ENCODE results near the gene BIRC5. TPM values are rescaled to one million over a fixed set of nuclear protein-coding genes. Genes with fewer than 3 reads are reported as not detected.

BIRC5 gene
- total RNA-seq, 1 donor from 2014 or later, result 22.0 TPM

- TF ChIP-seq, protein P1, sequence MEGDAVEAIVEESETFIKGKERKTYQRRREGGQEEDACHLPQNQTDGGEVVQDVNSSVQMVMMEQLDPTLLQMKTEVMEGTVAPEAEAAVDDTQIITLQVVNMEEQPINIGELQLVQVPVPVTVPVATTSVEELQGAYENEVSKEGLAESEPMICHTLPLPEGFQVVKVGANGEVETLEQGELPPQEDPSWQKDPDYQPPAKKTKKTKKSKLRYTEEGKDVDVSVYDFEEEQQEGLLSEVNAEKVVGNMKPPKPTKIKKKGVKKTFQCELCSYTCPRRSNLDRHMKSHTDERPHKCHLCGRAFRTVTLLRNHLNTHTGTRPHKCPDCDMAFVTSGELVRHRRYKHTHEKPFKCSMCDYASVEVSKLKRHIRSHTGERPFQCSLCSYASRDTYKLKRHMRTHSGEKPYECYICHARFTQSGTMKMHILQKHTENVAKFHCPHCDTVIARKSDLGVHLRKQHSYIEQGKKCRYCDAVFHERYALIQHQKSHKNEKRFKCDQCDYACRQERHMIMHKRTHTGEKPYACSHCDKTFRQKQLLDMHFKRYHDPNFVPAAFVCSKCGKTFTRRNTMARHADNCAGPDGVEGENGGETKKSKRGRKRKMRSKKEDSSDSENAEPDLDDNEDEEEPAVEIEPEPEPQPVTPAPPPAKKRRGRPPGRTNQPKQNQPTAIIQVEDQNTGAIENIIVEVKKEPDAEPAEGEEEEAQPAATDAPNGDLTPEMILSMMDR (IDR thresholded peaks at IDR 0.05; ENCODE audit: unreplicated experiment), result no peak
- Mint-ChIP-seq H3K27ac (ENCODE audit: unreplicated experiment) (no peak overlapping the region), H3K9me3 (ENCODE audit: unreplicated experiment) (no peaks in the 10 kb centered on the region), H3K4me1 (ENCODE audit: unreplicated experiment) (peaks cover 35% of the 10 kb centered on the region), H3K4me3 (ENCODE audit: unreplicated experiment) (no peak overlapping the region), H3K36me3 (ENCODE audit: low read depth, unreplicated experiment) (peaks cover 12% of the 10 kb centered on the region), H3K27me3 (ENCODE audit: unreplicated experiment) (peaks cover 13% of the 10 kb centered on the region)
- no peak for DNase-seq (ENCODE audit: low spot score)
These were observed 36.1 kb downstream of the BIRC5 start for GRCh38 chr17:78249818-78250806.

GRCh38 chr17:78250891-78251772 lies 37.1 kb downstream of the BIRC5 start:
- peaks cover 43% of the 10 kb centered on the region for H3K4me1 Mint-ChIP-seq (ENCODE audit: unreplicated experiment)
- H3K27ac Mint-ChIP-seq (ENCODE audit: unreplicated experiment), result no peak overlapping the region
- TF ChIP-seq, protein P1 (IDR thresholded peaks at IDR 0.05; ENCODE audit: unreplicated experiment), result peak; percentile 98
- no peaks in the 10 kb centered on the region for H3K9me3 Mint-ChIP-seq (ENCODE audit: unreplicated experiment)
- H3K4me3 Mint-ChIP-seq (ENCODE audit: unreplicated experiment), result no peak overlapping the region
- H3K27me3 Mint-ChIP-seq (ENCODE audit: unreplicated experiment), result peaks cover 19% of the 10 kb centered on the region
- H3K36me3 Mint-ChIP-seq (ENCODE audit: low read depth, unreplicated experiment), result peaks cover 7% of the 10 kb centered on the region
- DNase-seq (ENCODE audit: low spot score), result peak; percentile 96

DNA sequence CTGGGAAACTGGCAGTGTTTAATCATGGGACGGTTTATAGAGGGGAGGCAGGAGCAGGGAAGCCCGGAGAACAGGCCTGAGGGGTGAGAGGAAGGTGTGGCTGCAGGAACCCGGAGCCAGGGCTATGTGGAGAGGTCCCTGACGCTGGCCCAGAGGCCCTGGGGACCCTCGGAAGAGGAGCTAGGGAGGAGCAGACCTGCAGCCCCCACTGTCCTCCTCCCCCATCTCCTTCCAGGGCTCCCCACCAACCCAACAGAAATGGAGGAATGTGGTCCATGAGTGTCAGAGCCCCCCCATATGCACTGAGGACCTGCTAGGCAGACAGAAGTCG lies 37.7 kb downstream of the BIRC5 start:
- peaks cover 19% of the 10 kb centered on the region for H3K27me3 Mint-ChIP-seq (ENCODE audit: unreplicated experiment)
- no peak overlapping the region for H3K27ac Mint-ChIP-seq (ENCODE audit: unreplicated experiment)
- no peak overlapping the region for H3K4me3 Mint-ChIP-seq (ENCODE audit: unreplicated experiment)

DNA sequence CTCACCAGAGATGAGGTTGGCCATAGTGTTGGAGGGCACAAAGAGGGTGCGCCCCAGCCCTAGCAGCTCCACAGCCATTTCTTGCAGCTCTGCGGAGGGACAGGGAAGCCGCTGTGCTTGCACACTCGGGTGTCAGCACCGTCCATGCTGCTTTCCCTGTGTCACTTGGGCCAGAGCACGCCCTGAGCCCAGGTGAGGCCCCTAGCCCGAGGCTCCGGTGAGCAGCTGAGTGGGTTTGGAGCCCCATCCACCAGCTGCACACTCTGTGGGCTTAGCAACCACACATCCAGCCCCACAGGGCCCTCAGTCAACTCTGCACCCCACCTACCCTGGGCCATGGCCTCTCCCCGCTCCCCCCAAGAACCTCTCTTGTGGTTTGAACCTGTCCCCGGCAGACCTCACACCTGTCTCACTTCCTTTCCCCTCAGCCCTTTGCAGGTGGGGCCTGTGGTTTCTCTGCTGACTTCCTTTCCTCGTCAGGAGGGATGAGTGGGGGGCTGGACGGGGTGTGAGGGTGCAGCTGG lies 38.1 kb downstream of the BIRC5 start:
- no peak overlapping the region for H3K27ac Mint-ChIP-seq (ENCODE audit: unreplicated experiment)
- no peak for DNase-seq (ENCODE audit: low spot score)
- no peak overlapping the region for H3K4me3 Mint-ChIP-seq (ENCODE audit: unreplicated experiment)
- H3K9me3 Mint-ChIP-seq (ENCODE audit: unreplicated experiment), result no peaks in the 10 kb centered on the region
- H3K36me3 Mint-ChIP-seq (ENCODE audit: low read depth, unreplicated experiment), result peaks cover 7% of the 10 kb centered on the region
- H3K4me1 Mint-ChIP-seq (ENCODE audit: unreplicated experiment), result peaks cover 46% of the 10 kb centered on the region
- peaks cover 19% of the 10 kb centered on the region for H3K27me3 Mint-ChIP-seq (ENCODE audit: unreplicated experiment)
- TF ChIP-seq, protein P1 (IDR thresholded peaks at IDR 0.05; ENCODE audit: unreplicated experiment), result no peak

More for the DNA sequence above, 37.7 kb downstream of the BIRC5 start:
- Mint-ChIP-seq H3K36me3 (ENCODE audit: low read depth, unreplicated experiment) (peaks cover 7% of the 10 kb centered on the region), H3K9me3 (ENCODE audit: unreplicated experiment) (no peaks in the 10 kb centered on the region), H3K4me1 (ENCODE audit: unreplicated experiment) (peaks cover 48% of the 10 kb centered on the region)
- no peak for DNase-seq (ENCODE audit: low spot score)
- TF ChIP-seq, protein P1 (IDR thresholded peaks at IDR 0.05; ENCODE audit: unreplicated experiment), result no peak

Measured in endothelial cell (in vitro differentiated cells).